ENCODE data around the gene HPSE2.
"Not testable (repeated sequence)": the region's sequence is repeated elsewhere in the genome, so short reads cannot be mapped to it uniquely, and the experiment has no call there.

Gene HPSE2

GRCh38 chr10:98610301-98610700 lies 625.4 kb downstream of the HPSE2 start:
- no peak for DNase-seq

DNA sequence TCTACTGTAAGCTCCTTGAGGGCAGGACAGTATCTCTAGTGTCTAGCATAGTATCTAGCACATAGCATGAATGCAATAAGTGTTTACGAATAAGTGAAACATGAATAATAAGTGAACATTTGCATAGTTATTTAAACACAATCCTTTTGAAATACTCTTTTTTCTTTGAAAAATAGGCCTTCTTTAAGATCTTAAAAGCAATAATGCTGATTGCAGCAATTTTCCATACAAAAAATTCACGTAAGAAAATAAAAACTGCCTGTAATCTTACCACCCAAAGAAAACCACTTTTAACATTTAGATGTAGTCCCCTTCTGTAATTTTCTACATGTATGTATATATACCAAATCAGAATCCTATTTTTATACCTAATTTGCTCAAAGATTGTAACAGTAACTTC lies 626.4 kb downstream of the HPSE2 start:
- DNase-seq, result no peak

DNA sequence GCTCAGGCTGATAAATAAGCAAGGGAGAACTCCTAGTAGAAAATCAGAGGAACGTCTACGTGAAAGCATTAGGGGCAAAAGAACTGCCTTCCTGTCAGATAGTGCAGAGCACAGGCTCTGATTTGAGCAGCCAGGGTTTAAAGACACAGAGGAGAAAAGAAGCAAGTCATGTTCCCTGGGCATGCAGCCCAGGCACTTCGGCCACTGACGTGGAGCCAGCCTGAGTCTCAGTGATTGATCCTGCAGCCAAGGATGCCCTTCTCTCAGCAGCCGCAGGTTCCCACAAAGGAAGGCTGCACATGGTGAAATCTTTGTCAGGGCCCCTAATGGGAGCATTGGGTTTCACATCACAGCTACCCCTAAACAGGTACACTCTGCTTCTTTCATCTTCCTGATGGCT lies 627.2 kb downstream of the HPSE2 start:
- no peak for DNase-seq

DNA sequence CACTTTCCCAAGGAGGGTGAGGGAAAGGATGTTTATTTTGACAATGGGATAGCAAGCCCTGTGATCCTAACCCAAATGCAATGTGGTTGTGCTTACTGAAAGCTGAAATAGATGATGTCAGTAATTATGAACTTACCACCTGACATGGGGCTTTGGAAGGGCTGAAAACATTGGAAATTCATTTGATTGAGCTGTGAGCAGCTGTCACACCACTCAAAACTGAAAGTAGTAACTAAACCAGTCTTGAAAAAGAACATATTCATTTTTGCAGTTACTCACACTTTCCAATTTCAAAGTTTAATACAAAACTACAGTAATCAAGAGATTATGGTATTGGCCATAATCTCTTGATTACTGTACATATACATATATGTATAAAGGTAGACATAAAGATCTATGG lies 633.4 kb downstream of the HPSE2 start:
- DNase-seq, result no peak

DNA sequence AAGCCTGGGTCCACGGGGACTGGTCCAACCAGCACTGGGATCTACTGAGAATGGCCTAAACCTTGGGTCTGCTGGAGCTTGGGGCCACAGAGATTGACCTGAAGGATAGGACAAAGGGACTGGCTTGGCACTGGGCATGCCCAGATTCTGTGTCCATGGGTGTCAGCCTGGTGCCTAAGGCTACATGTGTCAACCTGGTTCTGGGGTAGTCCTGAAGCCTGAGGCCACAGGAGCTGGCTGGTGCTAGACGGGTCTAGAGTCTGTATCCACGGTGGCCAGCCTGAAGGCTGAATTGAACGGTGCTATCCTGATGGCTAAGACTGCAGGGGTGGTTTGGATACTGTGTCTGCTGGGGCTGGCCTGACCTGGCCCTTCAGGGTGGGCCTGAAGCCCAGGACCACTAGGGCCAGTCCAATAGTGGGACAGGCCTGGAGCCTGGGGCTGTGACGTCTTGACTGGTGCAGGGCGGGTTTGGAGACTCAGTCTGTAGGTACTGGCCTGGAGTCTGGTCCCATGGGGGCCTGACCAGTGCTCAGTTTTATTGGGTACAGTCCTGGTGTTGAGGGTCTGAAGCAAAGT lies 636.5 kb downstream of the HPSE2 start:
- no peak for DNase-seq

DNA sequence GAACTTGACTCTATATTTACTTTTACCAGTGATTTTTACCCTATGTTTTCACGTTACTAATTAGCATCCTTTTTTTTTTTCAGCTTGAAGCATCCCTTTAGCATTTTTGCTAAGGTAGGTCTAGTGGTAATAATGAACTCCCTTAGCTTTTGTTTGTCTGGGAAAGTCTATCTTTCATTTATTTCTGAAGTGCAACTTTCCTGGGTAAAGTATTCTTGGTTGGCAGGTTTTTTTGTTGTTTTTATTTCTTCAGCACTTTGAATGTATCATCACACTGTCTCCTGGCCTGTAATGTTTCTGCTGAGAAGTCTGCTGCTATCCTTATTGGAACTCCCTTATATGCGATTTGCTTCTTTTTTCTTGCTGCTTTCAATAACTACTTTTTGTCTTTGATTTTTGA lies 639.2 kb downstream of the HPSE2 start:
- no peak for DNase-seq

DNA sequence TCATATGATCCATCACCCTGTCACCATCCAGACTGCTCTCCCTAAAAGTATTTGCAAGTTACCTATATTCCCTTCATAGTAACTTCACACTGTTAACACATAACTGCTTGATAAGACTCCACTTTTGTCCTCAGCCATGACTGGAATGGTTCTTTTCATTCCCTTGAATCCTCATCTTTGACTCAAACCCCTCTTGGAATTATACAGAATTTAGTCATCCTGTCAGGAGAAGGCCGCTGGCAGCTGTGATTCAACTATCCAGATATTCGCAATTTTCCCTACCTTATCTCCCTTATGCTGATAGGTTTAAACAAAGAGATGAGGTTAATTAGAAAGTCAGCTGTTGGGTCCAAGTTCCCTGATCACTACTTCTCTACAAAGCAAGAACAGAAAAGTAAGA lies 646.0 kb downstream of the HPSE2 start:
- DNase-seq, result no peak

- no peak for DNase-seq
These were observed 646.6 kb downstream of the HPSE2 start for GRCh38 chr10:98589007-98589406.

DNA sequence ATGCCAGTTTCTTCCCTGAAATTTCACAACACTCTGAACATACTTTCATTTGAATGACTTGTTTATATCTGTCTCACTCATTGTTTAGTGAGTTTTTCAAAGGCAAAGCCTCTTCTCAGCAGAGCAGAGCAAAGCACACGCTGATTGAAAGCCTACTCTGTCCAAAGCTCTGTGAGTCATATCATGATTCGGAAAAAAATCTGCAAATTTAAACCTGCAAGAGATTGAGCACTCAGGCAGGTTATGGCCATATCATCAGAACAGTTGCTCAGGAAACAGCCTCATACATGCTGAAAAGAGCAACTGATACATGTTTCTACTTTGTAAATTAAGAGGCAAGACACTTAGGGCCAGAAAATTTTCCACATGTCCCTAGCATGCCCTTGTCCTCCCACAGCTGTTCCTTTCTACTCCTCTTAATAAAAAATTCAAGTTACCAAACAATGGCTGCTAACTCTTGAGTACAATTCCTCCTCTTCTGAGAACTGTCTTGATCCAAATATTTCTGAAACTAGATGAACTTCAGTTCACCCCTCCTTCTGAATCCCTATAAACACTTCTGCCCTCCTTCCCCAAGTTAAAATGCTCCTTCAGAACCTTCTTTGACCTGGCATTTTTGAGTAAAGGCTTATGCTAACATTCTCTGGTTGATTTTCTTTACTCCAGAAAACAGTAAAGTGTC lies 648.4 kb downstream of the HPSE2 start:
- DNase-seq, result no peak

DNA sequence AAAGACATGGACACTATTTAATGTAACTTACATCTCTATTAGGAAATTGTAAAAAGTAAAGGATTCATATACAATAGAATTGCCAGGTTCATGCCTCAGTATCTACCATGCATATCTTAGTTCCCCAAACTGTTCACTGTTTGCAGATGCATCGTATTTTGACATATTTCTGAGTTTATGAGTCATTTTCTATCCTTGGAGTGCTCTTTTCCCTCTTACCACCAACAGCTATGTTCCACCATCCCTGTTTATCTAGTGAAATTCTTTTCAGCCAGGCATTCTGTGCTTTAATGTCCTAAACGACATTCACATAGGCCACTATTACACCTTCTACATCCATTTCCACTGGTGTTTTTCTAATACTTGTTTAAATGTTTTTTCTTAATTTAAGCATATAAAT lies 649.6 kb downstream of the HPSE2 start:
- no peak for DNase-seq

- no peak for DNase-seq
These were observed 653.3 kb downstream of the HPSE2 start for GRCh38 chr10:98582363-98582762.

DNA sequence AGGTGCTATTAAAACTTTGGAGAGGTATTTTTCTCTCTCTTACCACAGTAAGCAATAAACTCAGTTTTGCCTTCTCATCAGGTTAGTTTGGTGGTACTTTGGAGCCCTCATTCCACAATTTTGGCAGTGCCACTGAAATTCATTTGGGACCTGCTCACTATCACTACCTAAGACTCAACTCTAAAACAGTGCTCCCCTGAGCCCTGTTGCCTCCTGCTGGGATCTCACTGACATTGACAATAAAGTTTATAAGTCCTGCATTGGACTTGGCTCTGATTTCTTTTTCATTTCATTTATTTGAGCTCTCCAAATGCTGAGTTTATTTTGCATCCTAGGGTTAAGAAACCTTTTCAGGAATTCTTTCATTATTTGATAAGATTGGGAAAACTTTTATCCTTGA lies 658.1 kb downstream of the HPSE2 start:
- no peak for DNase-seq

GRCh38 chr10:98577168-98577567 lies 658.5 kb downstream of the HPSE2 start:
- DNase-seq, result no peak

DNA sequence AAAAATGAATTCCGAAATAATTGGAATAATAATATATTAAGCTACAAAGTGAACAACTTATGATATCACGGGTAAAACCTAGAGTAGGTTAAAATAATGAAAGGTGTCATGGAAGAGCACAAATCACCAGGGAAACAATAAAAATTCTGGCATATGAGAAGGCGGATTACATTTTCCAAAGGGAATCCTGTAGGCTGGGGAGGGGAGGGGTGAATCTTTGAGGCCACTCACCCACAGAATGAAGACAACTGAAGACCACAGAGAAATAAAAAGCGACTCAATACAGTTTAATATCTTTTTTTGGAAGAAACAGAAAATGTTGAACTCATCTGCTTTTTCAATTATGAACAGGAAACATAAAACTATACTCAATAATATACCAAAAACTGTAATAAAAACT lies 659.6 kb downstream of the HPSE2 start:
- DNase-seq, result no peak

DNA sequence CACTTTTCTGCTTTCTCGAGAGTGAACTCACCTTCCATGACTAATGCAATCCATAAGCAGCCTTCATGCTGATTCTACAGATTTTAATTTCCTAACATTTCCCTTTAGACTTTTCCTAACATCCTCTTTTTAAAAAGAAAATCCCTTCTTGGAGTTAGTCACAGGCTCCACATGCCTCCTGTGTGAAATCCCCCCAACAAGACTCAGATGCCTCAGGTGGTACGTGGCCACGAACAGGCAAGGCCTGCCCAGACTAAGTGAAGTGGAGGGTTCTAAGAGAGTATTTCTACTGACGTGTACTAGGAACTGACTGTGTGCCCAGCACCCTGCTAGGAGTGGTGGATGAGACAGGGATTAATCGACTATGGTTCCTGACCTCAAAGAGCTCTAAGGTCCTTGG lies 663.1 kb downstream of the HPSE2 start:
- DNase-seq, result no peak

- DNase-seq, result no peak
These were observed 664.8 kb downstream of the HPSE2 start for GRCh38 chr10:98570834-98571233.

DNA sequence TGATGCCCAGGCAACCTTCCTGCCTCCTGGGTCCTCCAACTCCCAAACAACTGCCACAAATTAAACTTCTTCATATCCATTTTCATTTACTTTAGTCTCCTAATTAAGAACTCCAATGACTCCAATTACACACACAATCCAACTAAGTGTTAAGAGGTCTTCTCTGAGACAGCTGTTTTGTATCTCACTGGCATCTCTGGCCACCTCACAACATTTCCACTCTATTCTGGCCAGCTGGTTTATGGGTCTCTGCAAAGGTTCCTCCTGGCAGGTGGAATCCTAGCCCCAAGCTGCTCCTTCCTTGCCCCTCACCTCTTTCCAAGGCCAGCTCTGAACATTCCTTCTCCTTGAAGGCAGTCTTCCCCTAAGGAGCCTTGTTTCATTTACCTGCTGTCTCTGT lies 665.8 kb downstream of the HPSE2 start:
- DNase-seq, result no peak

DNA sequence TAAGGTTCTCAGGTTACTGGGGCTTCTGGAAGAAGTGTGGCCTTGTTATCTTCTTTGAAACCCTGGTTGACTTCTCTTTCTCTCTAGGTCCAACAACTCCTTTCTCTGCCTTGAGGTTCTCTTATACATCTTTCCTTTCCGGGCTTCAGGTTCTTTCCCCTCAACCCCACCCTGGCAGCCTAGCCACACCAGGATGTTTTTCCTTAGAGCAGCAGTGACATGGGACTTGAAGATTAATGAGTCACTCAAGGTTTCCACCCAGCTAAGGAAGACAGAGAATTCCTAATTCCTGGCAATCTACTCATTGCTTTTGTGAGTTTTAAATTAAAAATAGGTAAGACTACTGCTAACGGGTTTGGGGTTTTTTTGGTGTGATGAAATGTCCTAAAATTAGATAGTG lies 667.1 kb downstream of the HPSE2 start:
- DNase-seq, result no peak

GRCh38 chr10:98567391-98568133 lies 668.1 kb downstream of the HPSE2 start:
- DNase-seq, result no peak

DNA sequence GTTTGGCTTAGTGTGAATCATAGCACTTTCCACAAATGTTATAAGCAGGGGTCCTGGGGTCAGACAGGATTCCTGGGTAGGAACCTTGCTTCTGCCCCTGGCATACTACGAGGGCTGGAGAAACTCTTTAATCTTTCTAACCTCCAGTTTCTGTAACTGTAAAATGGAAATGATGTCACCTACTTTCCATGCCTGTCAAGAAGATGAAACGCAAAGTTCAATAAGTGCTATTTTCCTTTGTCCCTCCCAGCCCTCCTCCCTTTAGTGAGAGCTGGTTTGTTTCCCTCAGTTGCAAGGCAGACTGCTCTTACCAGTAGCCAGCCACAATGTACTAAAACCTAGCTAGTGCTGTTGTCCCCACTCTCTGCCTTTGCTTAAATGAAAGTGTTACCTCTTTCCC lies 671.8 kb downstream of the HPSE2 start:
- DNase-seq, result no peak

- no peak for DNase-seq
These were observed 675.1 kb downstream of the HPSE2 start for GRCh38 chr10:98560565-98560964.

DNA sequence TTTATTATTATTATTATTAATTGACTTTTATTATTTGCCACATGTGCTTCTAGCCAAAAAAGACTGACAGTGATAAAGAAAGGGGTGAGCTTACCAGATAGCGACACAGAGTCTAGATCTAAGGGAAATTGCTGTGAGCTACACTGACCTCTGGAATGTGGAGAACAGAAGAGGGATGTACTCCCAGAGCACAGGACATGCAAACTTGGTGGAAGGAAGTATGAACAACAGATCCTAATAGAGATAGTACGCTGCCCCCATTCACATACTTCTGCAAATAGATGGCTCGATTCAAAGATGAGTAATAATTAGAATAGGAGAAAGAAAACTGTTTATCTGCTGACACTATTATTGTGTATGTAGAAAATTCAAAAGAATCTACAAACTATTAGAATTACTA lies 679.6 kb downstream of the HPSE2 start:
- no peak for DNase-seq

GRCh38 chr10:98555021-98555619 lies 680.5 kb downstream of the HPSE2 start:
- DNase-seq, result no peak

DNA sequence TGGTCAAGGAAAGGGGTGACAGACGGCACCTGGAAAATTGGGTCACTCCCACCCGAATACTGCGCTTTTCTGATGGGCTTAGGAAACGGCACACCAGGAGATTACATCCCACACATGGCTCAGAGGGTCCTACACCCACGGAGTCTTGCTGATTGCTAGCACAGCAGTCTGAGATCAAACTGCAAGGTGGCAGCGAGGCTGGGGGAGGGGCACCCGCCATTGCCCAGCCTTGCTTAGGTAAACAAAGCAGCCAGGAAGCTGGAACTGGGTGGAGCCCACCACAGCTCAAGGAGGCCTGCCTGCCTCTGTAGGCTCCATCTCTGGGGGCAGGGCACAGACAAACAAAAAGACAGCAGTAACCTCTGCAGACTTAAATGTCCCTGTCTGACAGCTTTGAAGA lies 694.1 kb downstream of the HPSE2 start:
- not testable (repeated sequence) for DNase-seq

Data from activated naive CD4-positive, alpha-beta T cell treated with anti-CD3 and anti-CD28 coated beads, Interleukin-2, amount 50 U/mL, for 16 hours (primary cell).